Activated effector memory CD4-positive, alpha-beta T cell treated with Interleukin-2 at 50 U/mL for 16 hours (primary cell): ENCODE data around the gene NEB.
"Not testable (repeated sequence)": the region's sequence is repeated elsewhere in the genome, so short reads cannot be mapped to it uniquely, and the experiment has no call there.

Experiments
- DNase-seq: peaks from one replicate; pipeline ENCODE4 v3.0.0-alpha.2; 2020

Gene NEB

GRCh38 chr2:151757861-151758260 lies 23.6 kb upstream of the NEB start:
- no peak for DNase-seq

GRCh38 chr2:151756820-151757219 lies 22.5 kb upstream of the NEB start:
- DNase-seq: no peak

- no peak for DNase-seq
Measured at GRCh38 chr2:151754253-151754897, 20.1 kb upstream of the NEB start.

GRCh38 chr2:151753540-151753939 lies 19.3 kb upstream of the NEB start:
- no peak for DNase-seq

GRCh38 chr2:151745261-151745660 lies 11.0 kb upstream of the NEB start:
- not testable (repeated sequence) for DNase-seq

GRCh38 chr2:151730262-151730975 lies 3.9 kb downstream of the NEB start:
- no peak for DNase-seq

GRCh38 chr2:151729837-151730236 lies 4.4 kb downstream of the NEB start:
- no peak for DNase-seq

- DNase-seq: no peak
Measured at GRCh38 chr2:151729415-151729811, 4.9 kb downstream of the NEB start.

GRCh38 chr2:151728804-151729414 lies 5.4 kb downstream of the NEB start:
- no peak for DNase-seq

GRCh38 chr2:151727593-151728552 lies 6.4 kb downstream of the NEB start:
- DNase-seq: no peak

- no peak for DNase-seq
Measured at GRCh38 chr2:151721161-151721560, 13.1 kb downstream of the NEB start.

- DNase-seq: no peak
Measured at GRCh38 chr2:151720521-151720920, 13.8 kb downstream of the NEB start.

- DNase-seq: no peak
Measured at GRCh38 chr2:151718796-151719195, 15.5 kb downstream of the NEB start.

GRCh38 chr2:151718247-151718646 lies 16.0 kb downstream of the NEB start:
- DNase-seq: no peak

GRCh38 chr2:151716721-151717120 lies 17.6 kb downstream of the NEB start:
- DNase-seq: no peak

GRCh38 chr2:151713291-151713903 lies 20.9 kb downstream of the NEB start:
- DNase-seq: no peak

- DNase-seq: no peak
Measured at GRCh38 chr2:151711025-151711424, 23.3 kb downstream of the NEB start.

GRCh38 chr2:151708788-151709187 lies 25.5 kb downstream of the NEB start:
- no peak for DNase-seq

GRCh38 chr2:151707857-151708256 lies 26.4 kb downstream of the NEB start:
- DNase-seq: no peak

- not testable (repeated sequence) for DNase-seq
Measured at GRCh38 chr2:151704480-151704961, 29.8 kb downstream of the NEB start.

- not testable (repeated sequence) for DNase-seq
Measured at GRCh38 chr2:151698134-151698533, 36.1 kb downstream of the NEB start.

- no peak for DNase-seq
Measured at GRCh38 chr2:151695778-151696177, 38.5 kb downstream of the NEB start.
